Esophagus squamous epithelium (tissue), 5 donors: ENCODE data around the gene NTF3. TPM values are rescaled to one million over a fixed set of nuclear protein-coding genes. Genes with fewer than 3 reads are reported as not detected.

Experiments used
- DNase-seq: peaks from one replicate; lab custom pipeline; 2025; lab: John Stamatoyannopoulos, UW
- H3K27ac ChIP-seq, 4 donors: fragments of 200-600 bp; sonication (generic); one replicate each; pipeline ENCODE4 v1.5.1; 2016 to 2019; ENCODE audit warnings: mild to moderate bottlenecking in 1 of 4
- H3K27me3 ChIP-seq, 4 donors: fragments of 200-600 bp; sonication (generic); 1 replicate in 3 of 4; 2 replicates in 1 of 4; pipeline versions ENCODE4 v1.5.1 to v1.6.0; 2017 to 2021; ENCODE audit warnings: antibody characterized with exemption in 1 of 4
- H3K36me3 ChIP-seq, 3 donors: fragments of 200-600 bp; sonication (generic); one replicate each; pipeline ENCODE4 v1.5.1; 2016 to 2019
- H3K4me1 ChIP-seq, 3 donors: fragments of 200-600 bp; sonication (generic); one replicate each; pipeline ENCODE4 v1.5.1; 2017 to 2019
- H3K4me3 ChIP-seq, 4 donors: fragments of 200-600 bp; sonication (generic); 1 replicate in 3 of 4; 2 replicates in 1 of 4; pipeline ENCODE4 v1.5.1; 2016 to 2019; ENCODE audit warnings: mild to moderate bottlenecking in 2 of 4, moderate library complexity in 1 of 4
- H3K9me3 ChIP-seq, 3 donors: fragments of 200-600 bp; sonication (generic); one replicate each; pipeline ENCODE4 v1.5.1; 2016 to 2019
- POLR2A ChIP-seq, 4 donors: fragments of 450-650 bp; IDR thresholded peaks; one replicate each; pipeline ENCODE4 v1.6.1; 2017; ENCODE audit warnings: antibody characterized with exemption in 4 of 4, mild to moderate bottlenecking in 4 of 4, moderate library complexity in 3 of 4
- WGBS, 2 donors: methylation state at CpG; one replicate each; pipeline ENCODE4 v1.1.5; 2018; 5-methylcytosine and 5-hydroxymethylcytosine counted together
- intact Hi-C: fragments of 100-400 bp; cut with DNase I; formaldehyde crosslinking; loops from one replicate; pipeline ENCODE4 v1.15.0; 2022
- total RNA-seq, 4 donors: library from RNA; depleted of rRNA; stranded (reverse); fragments of >200 nt; gene quantifications; one replicate each; pipeline ENCODE4 v1.1.0, GENCODE V29; 2016
- TF ChIP-seq, protein P1 (sequence below), 6 experiments: fragments of 450-650 bp in 4 of 6; fragments of 200-600 bp in 2 of 6; sonication (generic) in 2 of 6; IDR thresholded peaks; one replicate each; pipeline ENCODE4 v1.5.1; 2016 to 2019; ENCODE audit warnings: antibody characterized with exemption in 6 of 6, mild to moderate bottlenecking in 4 of 6, moderate library complexity in 4 of 6
- donor health status: DM: yes; HTN: yes; CAD: no.

NTF3 gene
- total RNA-seq, 4 donors from 2014 or later: 0.30 to 7.6 (median 1.9) TPM

DNA sequence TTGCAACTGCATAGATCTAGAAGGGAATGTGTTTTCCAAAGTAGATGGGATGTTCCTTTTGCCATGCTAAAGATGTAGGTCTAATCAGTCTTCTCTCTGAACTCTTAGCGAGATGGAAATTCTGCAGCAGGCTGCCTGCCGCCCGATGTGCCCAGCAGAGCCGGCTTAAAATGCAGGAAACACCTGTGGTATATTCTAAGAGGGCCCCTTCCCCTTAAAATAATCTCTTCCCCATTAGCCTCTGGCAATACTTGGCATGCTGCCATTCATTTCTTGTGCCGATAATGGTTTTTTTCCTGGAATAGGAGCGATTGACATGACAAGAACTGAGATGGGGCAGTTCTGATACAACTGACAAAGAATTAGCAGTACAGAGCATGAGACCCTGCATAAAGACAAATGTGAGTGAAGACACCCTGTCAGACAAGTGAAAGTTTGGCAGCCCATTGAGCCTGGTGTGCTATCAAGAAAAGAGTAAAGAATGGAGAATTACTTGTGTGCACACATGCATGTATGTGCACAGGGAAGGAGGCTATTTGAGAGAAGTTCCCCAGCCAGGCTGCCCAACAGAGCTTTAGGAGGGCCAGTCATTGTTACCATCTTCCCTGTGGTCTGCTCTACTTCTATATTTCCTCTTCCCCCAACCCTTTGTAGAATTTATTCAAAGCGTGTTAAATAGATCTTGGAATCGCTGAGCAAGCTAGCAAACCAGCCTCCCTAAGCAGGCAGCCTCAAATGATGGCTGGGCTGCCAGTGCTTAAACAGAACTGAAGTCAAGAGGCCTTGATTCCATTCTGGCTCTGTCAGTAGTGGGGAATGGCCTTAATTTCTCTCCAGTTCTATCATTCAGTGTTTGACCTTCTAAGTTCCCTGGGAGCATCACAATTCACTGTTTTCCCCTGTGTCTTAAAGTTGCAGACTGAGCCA is 29.6 kb upstream of the NTF3 start:
- intact Hi-C loops: no loop called here
- TF ChIP-seq POLR2A (IDR thresholded peaks at IDR 0.05): no peak
- TF ChIP-seq, protein P1, sequence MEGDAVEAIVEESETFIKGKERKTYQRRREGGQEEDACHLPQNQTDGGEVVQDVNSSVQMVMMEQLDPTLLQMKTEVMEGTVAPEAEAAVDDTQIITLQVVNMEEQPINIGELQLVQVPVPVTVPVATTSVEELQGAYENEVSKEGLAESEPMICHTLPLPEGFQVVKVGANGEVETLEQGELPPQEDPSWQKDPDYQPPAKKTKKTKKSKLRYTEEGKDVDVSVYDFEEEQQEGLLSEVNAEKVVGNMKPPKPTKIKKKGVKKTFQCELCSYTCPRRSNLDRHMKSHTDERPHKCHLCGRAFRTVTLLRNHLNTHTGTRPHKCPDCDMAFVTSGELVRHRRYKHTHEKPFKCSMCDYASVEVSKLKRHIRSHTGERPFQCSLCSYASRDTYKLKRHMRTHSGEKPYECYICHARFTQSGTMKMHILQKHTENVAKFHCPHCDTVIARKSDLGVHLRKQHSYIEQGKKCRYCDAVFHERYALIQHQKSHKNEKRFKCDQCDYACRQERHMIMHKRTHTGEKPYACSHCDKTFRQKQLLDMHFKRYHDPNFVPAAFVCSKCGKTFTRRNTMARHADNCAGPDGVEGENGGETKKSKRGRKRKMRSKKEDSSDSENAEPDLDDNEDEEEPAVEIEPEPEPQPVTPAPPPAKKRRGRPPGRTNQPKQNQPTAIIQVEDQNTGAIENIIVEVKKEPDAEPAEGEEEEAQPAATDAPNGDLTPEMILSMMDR (IDR thresholded peaks at IDR 0.05): no peak
- Histone ChIP-seq H3K4me1 (no peaks in the 10 kb centered on the region), H3K4me3 (no peak overlapping the region), H3K27ac (no peak overlapping the region), H3K27me3 (peaks cover 0 to 48% (median 0%) of the 10 kb centered on the region in 4 donors), H3K9me3 (no peaks in the 10 kb centered on the region), H3K36me3 (no peaks in the 10 kb centered on the region)
- 67 to 80% methylated on average over 6 to 8 of the region's 8 CpGs for WGBS, 2 donors
- DNase-seq: no peak

GRCh38 chr12:5403411-5403810 is 28.5 kb upstream of the NTF3 start:
- 57 to 71% methylated on average over 3 of the region's 3 CpGs for WGBS, 2 donors
- no peaks in the 10 kb centered on the region for H3K36me3 ChIP-seq
- no peak overlapping the region for H3K27ac ChIP-seq
- H3K4me1 ChIP-seq: no peaks in the 10 kb centered on the region
- no peak overlapping the region for H3K4me3 ChIP-seq
- TF ChIP-seq, protein P1 (IDR thresholded peaks at IDR 0.05): no peak
- TF ChIP-seq POLR2A (IDR thresholded peaks at IDR 0.05): no peak
- no peaks in the 10 kb centered on the region for H3K9me3 ChIP-seq
- no peak for DNase-seq
- peaks cover 0 to 53% (median 0%) of the 10 kb centered on the region in 4 donors for H3K27me3 ChIP-seq
- intact Hi-C loops: no loop called here

DNA sequence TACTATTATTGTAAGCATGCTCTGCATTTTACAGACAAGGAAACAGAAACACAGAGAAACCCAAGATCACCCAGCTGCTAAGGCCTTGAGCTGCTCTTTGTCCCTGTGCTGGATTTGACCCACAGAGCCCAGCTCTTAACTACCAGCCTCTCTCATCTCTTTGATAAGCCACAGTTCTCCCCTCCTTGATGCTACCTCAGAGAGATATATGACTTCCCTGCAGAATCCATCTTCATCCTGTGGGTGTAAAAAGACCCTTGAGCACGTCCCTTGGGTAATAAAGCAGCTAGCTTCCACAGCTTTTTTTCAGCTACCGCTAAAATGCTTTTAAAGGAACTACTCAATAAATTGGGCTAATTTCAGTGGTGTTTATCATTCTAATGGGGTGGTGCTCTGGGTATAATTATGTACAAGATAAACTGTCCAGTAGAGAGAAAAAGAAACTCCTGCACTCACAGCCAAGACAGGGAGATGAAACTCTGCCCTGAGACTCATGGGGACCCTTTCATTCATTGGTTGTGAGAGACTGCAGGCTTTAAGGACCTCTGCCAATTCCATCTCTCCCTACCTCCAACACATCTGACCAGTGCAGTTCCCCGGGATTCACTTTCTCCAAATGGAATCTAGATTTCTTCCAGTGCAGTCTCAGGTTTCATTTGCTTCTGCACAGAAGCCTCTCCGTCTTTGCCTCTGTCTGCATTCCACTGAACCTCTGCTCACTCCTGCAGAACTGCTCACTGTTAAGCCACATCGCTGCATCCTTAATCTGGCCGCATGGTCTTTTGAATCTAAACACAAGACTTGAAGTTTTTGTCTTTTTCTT is 24.7 kb upstream of the NTF3 start:
- WGBS, 2 donors: 62 to 65% methylated on average over 6 of the region's 6 CpGs
- no peak overlapping the region for H3K4me3 ChIP-seq
- H3K4me1 ChIP-seq: no peaks in the 10 kb centered on the region
- TF ChIP-seq, protein P1 (IDR thresholded peaks at IDR 0.05): no peak
- TF ChIP-seq POLR2A (IDR thresholded peaks at IDR 0.05): no peak
- no peaks in the 10 kb centered on the region for H3K9me3 ChIP-seq
- intact Hi-C loops: no loop called here
- DNase-seq: no peak
- no peaks in the 10 kb centered on the region for H3K36me3 ChIP-seq
- peaks cover 0 to 44% (median 0%) of the 10 kb centered on the region in 4 donors for H3K27me3 ChIP-seq
- H3K27ac ChIP-seq: no peak overlapping the region

DNA sequence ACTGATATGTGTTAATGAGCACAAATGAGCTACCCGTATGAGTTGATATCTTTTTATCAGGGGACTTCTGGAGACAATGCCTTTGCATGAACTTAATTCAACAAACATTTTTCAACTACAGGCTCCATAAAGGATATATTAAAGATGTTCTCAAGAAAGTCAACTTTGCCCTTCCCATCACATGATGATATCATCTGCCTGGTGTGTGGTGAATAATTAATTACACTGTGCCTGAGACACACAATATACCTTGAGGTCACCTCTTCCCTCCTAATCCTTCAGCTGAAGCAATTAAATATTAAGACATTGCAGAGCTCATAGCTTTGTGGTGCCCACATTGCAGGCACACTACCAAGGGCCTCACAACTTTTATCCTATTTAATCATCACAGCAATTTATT is 22.3 kb upstream of the NTF3 start:
- H3K4me1 ChIP-seq: no peaks in the 10 kb centered on the region
- intact Hi-C loops: no loop called here
- H3K27ac ChIP-seq: no peak overlapping the region
- peaks cover 0 to 36% (median 0%) of the 10 kb centered on the region in 4 donors for H3K27me3 ChIP-seq
- no peak for DNase-seq
- 58 to 62% methylated on average over 1 of the region's 1 CpG for WGBS, 2 donors
- no peaks in the 10 kb centered on the region for H3K9me3 ChIP-seq
- H3K4me3 ChIP-seq: no peak overlapping the region
- no peaks in the 10 kb centered on the region for H3K36me3 ChIP-seq
- TF ChIP-seq POLR2A (IDR thresholded peaks at IDR 0.05): no peak
- TF ChIP-seq, protein P1 (IDR thresholded peaks at IDR 0.05): no peak
